Neural progenitor cell (in vitro differentiated cells): ENCODE results near the gene CLEC7A.

Experiments used
- EZH2 ChIP-seq: fragments of 200-600 bp; sonication (generic); IDR thresholded peaks from 2 replicates; pipeline ENCODE4 v1.6.1; 2017; ENCODE audit warnings: antibody characterized with exemption, mild to moderate bottlenecking, moderate library complexity
- TF ChIP-seq, protein P1 (sequence below): fragments of 200-600 bp; sonication (generic); IDR thresholded peaks from 2 replicates; pipeline ENCODE4 v1.5.1; 2017; ENCODE audit warnings: antibody characterized with exemption, mild to moderate bottlenecking

GRCh38 chr12:10098791-10099190, 31.2 kb downstream of the CLEC7A start, which contains the start of gene CLEC1A:
- TF ChIP-seq, protein P1, sequence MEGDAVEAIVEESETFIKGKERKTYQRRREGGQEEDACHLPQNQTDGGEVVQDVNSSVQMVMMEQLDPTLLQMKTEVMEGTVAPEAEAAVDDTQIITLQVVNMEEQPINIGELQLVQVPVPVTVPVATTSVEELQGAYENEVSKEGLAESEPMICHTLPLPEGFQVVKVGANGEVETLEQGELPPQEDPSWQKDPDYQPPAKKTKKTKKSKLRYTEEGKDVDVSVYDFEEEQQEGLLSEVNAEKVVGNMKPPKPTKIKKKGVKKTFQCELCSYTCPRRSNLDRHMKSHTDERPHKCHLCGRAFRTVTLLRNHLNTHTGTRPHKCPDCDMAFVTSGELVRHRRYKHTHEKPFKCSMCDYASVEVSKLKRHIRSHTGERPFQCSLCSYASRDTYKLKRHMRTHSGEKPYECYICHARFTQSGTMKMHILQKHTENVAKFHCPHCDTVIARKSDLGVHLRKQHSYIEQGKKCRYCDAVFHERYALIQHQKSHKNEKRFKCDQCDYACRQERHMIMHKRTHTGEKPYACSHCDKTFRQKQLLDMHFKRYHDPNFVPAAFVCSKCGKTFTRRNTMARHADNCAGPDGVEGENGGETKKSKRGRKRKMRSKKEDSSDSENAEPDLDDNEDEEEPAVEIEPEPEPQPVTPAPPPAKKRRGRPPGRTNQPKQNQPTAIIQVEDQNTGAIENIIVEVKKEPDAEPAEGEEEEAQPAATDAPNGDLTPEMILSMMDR, result no peak
- TF ChIP-seq EZH2, result no peak
